GM21529 (cell line): ENCODE measurements around the gene ATP8A1.
A peak's percentile ranks its signal among the peaks of the same experiment; 100 is the strongest.

Experiments
- ATAC-seq: cut with Tn5 transposase; IDR thresholded peaks from one replicate; pipeline ENCODE4 v1.9.1; 2021; ENCODE audit not compliant: unreplicated experiment

The ATP8A1 gene

GRCh38 chr4:42574870-42575430 lies 82.0 kb downstream of the ATP8A1 start:
- no peak for ATAC-seq

GRCh38 chr4:42573249-42573648 lies 83.7 kb downstream of the ATP8A1 start:
- ATAC-seq: no peak

- no peak for ATAC-seq
Measured at GRCh38 chr4:42570221-42570620, 86.7 kb downstream of the ATP8A1 start.

GRCh38 chr4:42568610-42569207 lies 88.2 kb downstream of the ATP8A1 start:
- peak; percentile 96 for ATAC-seq

- ATAC-seq: no peak
Measured at GRCh38 chr4:42566835-42567234, 90.1 kb downstream of the ATP8A1 start.

GRCh38 chr4:42562016-42562415 lies 94.9 kb downstream of the ATP8A1 start:
- no peak for ATAC-seq

- no peak for ATAC-seq
Measured at GRCh38 chr4:42561031-42561430, 95.9 kb downstream of the ATP8A1 start.

GRCh38 chr4:42560467-42560861 lies 96.4 kb downstream of the ATP8A1 start:
- ATAC-seq: no peak

- ATAC-seq: no peak
Measured at GRCh38 chr4:42558156-42558555, 98.7 kb downstream of the ATP8A1 start.

GRCh38 chr4:42555828-42556227 lies 101.1 kb downstream of the ATP8A1 start:
- no peak for ATAC-seq

GRCh38 chr4:42554072-42554471 lies 102.8 kb downstream of the ATP8A1 start:
- no peak for ATAC-seq

- no peak for ATAC-seq
Measured at GRCh38 chr4:42549896-42550295, 107.0 kb downstream of the ATP8A1 start.

- no peak for ATAC-seq
Measured at GRCh38 chr4:42547805-42548204, 109.1 kb downstream of the ATP8A1 start.

- no peak for ATAC-seq
Measured at GRCh38 chr4:42543762-42544161, 113.1 kb downstream of the ATP8A1 start.

GRCh38 chr4:42543126-42543525 lies 113.8 kb downstream of the ATP8A1 start:
- ATAC-seq: no peak

GRCh38 chr4:42541647-42542046 lies 115.3 kb downstream of the ATP8A1 start:
- ATAC-seq: no peak

GRCh38 chr4:42533042-42533441 lies 123.9 kb downstream of the ATP8A1 start:
- ATAC-seq: no peak

GRCh38 chr4:42531341-42532030 lies 125.4 kb downstream of the ATP8A1 start:
- no peak for ATAC-seq

GRCh38 chr4:42523066-42523718 lies 133.7 kb downstream of the ATP8A1 start:
- no peak for ATAC-seq

- ATAC-seq: peak; percentile 61
Measured at GRCh38 chr4:42519803-42520417, 137.0 kb downstream of the ATP8A1 start.

- ATAC-seq: peak; percentile 49
Measured at GRCh38 chr4:42515156-42515884, 141.6 kb downstream of the ATP8A1 start.
